Fibroblast of skin of left biceps (primary cell): ENCODE measurements around the gene PIAS4.

Experiments
- DNase-seq, 2 experiments: peaks; one replicate each; pipeline ENCODE4 v3.0.0-alpha.2; 2013; ENCODE audit warnings: low read depth in 2 of 2

PIAS4 gene

DNA sequence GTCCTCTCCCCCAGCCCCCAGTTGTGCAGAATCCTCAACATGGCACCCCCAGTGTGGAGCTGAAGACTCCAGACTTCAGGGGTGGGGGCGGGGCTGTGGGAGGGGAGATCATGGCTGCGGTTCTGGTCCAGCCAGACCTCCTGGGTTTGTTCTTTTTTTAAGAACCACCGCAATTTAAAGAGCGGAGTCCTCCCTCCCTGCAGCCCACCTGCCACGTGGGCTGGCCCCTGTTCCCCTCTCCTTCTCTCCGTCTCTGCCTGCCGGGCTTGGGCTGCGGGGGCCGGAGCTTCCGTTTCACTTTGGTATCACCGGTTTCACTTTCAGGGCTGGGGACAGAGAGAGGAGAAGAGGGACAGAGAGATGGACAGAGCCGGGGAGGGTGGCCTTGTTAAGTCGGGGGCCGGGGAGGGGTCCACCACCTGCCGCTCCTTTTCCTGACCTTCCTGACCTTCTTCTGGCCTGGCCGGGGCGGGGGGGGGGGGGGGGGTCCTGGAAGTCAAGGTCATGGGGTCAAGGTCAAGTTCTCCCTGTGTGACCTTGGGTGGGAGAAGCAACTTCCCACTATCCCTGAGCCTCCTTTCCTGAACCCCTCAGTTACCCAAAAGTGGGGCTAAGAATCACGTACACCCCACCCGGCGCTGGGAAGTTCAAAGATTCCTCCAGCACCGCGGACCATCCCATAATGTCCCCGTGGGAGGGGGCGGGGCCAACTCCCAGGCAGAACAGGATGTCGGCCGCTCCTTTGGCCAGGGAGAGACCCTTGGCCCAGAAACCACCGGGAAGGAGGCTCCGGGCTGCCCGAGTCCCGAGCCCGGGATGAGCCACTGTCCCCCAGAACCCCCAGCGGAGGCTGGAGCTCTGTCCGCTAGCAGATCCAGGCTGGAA lies 70.5 kb downstream of the PIAS4 start:
- DNase-seq: no peak

DNA sequence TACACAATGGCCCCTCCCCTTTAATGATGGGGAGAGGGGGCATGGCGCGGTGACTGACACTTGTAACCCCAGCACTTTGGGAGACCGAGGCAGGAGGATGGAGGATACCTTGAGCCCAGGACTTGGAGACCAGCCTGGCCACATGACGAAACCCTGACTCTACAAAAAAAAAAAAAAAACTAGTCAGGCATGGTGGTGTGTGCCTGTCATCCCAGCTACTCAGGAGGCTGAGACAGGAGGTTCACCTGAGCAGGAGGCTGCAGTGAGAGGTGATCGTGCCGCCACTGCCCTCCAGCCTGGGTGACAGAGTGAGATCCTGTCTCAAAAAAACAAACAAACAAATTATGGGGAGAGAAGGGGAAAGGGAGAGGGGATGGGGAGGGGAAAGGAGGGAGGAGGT lies 72.9 kb downstream of the PIAS4 start:
- no peak for DNase-seq

DNA sequence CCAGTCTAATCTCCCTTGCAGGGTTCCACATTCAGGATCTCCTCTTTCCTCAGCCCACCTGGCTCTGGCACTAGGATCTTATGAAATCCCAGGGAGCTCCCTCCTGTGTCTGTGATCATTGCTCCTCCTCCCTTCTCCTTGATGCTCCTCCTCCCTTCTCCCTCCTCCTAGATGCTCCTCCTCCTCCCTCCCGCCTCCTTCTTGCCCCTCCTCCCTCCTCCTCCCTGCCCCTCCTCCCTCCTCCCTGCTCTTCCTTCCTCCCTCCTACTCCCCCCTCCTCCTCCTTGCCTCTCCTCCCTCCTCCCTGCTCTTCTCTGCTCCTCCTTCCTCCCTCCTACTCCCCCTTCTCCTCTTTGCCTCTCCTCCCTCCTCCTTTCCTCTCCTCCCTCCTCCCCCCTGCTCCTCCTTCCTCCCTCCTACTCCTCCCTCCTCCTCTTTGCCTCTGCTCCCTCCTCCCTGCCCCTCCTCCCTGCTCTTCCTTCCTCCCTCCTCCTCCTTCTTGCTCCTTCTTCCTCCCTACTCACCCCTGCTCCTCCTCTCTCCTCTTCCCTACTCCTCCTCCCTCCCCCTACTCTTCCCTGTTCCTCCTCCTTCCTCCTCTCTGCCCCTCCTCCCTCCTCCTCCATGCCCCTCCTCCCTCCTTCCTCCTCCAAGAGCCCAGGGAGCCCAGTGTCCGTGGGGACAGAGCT lies 74.0 kb downstream of the PIAS4 start:
- no peak for DNase-seq

DNA sequence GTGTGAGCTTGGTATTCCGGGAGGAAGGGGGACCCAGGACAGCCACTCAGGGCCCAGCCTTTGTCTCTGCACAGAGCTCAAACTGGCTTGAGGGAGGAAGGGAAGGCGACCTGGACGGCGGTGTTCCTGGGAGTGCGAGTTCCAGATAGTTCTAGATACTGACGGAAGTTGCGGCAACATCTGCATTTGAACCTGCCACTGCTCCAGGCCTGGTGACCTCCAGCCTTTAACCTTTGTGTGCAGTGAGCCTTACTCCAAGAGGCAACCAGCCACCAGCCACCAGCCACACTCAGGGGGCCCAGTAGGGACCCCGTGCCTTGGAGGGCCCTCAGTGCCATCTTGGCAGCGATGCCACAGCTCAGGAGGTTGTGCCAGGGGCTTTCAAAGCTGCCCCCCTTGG lies 74.6 kb downstream of the PIAS4 start:
- no peak for DNase-seq

DNA sequence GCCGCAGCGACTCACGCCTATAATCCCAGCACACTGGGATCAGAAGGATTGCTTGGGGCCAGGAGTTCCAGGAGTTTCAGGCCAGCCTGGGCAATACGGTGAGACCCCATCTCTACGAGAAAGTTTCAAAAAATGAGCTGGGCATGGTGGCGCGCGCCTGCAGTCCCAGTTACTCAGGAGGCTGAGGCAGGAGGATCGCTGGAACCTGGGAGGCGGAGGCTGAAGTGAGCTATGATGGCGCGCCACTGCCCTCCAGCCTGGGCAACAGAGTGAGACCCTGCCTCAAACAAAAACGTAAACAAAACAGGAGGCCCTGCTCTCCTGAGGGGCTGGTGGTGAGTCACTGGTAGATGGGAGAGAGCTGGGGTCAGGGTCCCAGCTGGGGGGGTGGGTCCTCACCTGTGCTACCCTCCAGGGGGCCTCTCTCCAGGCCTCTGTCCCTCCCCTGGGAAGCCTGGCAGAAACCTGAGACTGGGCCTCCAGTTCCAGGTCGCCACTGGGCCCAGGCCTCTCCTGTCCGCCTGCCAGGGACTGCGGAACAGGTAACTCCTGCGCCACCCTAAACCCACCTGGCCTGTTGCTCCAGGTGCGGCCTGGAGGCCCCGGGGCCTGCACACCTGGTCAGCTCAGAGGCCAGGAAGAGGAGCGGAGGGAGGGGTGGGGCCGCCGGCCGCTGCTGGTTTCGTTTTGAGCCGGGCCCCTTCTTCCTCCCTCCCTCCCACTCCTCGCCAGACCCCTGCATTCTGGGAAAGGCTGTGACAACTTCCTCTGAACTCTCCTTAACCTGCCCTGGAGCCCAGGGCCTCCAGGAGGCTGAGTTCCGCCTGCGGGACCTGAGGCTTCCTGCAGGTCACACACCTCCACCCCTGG lies 76.4 kb downstream of the PIAS4 start:
- DNase-seq: no peak

DNA sequence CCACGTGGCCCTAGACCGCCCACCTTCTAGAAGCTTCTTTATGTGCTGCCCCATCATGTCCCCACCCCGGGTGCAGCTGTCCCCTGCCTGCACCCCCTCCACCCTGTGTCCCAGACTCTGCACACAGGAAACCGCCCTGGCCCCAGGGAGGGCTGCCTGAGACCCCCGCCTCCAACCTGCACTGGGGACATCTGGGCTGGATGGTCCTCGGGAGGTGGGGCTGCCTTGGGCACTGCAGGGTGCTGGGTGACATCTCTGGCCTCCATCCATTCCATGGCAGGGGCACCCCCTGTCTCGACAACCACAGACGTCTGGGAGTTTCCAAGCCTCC lies 77.0 kb downstream of the PIAS4 start:
- no peak for DNase-seq

DNA sequence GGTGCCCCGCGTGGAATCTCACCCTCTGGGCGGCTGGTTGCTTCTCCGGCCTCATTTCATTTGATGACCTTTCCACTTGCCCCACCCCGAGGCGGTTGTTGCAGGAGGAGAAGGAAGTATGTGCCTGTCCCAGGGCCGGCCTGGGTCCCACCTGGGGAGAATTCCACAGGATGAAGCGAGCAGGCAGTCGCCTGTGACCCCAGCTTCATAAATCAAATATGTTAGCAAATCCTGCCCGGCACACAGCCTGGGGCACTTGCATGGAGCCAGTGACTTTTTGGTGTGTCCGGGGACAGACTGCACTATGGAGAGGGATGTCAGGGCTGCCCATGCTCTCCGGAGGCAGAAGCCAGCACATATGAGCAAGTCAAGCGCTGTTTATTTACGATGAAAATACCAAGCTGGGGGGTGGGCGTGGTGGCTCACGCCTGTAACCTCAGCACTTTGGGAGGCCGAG lies 78.9 kb downstream of the PIAS4 start:
- DNase-seq: no peak

DNA sequence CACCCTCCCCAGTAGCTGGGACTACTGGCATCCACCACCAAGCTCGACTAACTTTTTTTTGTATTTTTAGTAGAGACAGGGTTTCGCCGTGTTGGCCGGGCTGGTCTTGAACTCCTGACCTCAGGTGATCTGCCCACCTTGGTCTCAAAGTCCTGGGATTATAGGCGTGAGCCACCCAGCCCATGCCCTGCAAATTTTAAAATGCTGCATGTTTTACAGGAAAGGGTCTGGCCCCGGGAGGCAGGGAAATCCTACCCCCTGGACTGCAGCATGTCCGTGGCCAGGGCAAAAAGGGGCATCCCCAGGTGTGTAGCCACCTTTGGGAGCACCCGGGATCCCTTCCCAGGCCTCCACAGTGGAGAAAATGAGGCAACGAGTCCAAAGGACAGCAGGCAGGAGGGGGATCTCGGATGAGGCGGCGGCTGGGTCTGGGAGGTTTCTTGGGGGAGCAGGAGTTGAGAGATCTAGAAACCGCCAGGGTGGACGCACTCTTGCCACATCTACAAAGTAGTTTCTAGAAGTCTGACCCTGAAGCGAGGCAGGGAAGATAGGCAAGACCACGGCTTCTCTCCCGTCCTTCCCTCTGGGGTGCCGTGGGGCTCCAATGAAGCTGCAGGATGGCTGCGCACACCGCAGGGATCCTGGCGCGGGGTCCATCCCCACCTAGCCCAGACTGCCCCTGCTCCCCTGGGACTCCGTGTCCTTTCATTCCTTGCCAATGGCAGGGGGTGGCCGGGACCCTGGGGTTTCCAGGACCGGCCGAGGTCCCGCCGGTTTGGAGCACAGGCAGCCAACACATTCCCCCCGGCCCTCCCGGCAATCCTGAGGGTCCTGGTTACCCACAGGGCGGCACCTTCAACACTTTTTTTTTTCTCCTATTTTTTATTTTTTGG lies 80.5 kb downstream of the PIAS4 start:
- no peak for DNase-seq

DNA sequence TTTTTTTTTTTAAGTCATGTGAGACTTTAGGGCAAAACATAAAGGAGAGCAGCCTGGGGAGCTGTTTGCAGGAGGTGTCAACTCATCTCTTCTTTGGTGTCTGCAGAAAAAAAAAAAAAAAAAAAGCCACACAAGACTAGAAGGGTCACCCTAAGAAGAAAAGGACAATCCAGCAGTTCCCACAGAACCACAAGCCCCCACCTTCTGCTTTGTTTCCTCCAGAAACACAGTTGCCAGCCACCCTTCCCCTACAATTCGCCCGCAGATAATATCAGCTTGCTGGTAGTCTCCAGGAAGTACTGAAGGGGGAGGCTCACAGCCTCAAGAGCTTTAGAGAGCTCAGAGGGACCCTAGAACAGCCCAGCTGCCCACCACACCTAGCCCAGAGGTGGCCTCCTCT lies 81.4 kb downstream of the PIAS4 start:
- DNase-seq: no peak
